ENCODE data around the gene MRGPRE. TPM values are rescaled to one million over a fixed set of nuclear protein-coding genes. Genes with fewer than 3 reads are reported as not detected.
"Not testable (repeated sequence)": the region's sequence is repeated elsewhere in the genome, so short reads cannot be mapped to it uniquely, and the experiment has no call there.

The MRGPRE gene
- total RNA-seq (1 to 10 TPM in 2 of 7 donors, under 1 TPM in 2, not detected in 3; 0.41 to 1.9 (median 1.2) TPM), polyA plus RNA-seq (not detected)
- long read RNA-seq, donor 1 = 0 reads
- long read RNA-seq, donor 2 = 0 reads

- TF ChIP-seq CTCF (IDR thresholded peaks at IDR 0.05 in 8 of 11, conservative IDR thresholded peaks at IDR 0.05 in 3 of 11) (no peak), POLR2AphosphoS5 (IDR thresholded peaks at IDR 0.05) (no peak), POLR2A (IDR thresholded peaks at IDR 0.05) (no peak)
- H3K4me1 ChIP-seq = peaks cover 0 to 3% (median 0%) of the 10 kb centered on the region in 6 donors
- DNase-seq = peak; percentile 73
- H3K36me3 ChIP-seq = no peaks in the 10 kb centered on the region
- no peak within 1 kb of the TSS for H3K27ac ChIP-seq
- intact Hi-C loops (cut with DNase I; ENCODE audit: low total_unique reads) = no loop called here
- no peaks in the 10 kb centered on the region for H3K9me3 ChIP-seq
- 64 to 81% (median 72%) methylated on average over 24 to 39 of the region's 39 CpGs for WGBS, 5 donors
- H3K27me3 ChIP-seq (replicated peaks in 1 of 7) = peaks cover 0 to 53% (median 0%) of the 10 kb centered on the region in 7 donors
- H3K4me3 ChIP-seq = no peak within 1 kb of the TSS
Observed at GRCh38 chr11:3231851-3232744, at the start of gene MRGPRE. Gene MRGPRE, minus strand, starts transcription at chr11:3232417. Its CDS starts 3,618 bp downstream, at chr11:3228799.

DNA sequence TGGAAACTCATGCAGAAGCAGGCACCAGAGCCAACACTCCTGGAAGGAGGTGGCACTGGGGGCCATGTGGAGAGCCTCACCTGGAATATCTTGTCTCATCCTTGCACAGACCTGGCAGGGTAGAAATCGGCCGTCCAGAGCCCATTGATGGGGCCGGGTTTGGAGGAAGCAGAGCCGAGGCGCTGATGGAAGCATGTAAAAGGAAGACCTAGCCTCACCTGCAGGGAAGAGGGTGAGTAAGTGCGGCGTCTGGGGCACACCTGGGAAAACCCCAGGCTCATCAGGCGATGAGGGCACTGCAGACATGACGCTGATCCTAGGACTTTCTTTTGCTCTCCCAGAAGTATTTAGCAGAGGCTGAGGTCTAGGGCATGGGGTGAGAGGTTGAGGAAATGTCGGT lies 48.9 kb upstream of the MRGPRE start:
- 67 to 100% (median 96%) methylated on average over 1 to 6 of the region's 10 CpGs for WGBS, 5 donors
- peak; percentile 27 for DNase-seq
- H3K4me1 ChIP-seq; H3K4me3 ChIP-seq; H3K27ac ChIP-seq; intact Hi-C loops (cut with DNase I; ENCODE audit: low total_unique reads); H3K9me3 ChIP-seq; H3K27me3 ChIP-seq (replicated peaks in 1 of 7); H3K36me3 ChIP-seq: not testable (repeated sequence)

GRCh38 chr11:3280662-3281061 lies 48.4 kb upstream of the MRGPRE start:
- intact Hi-C loops (cut with DNase I; ENCODE audit: low total_unique reads); H3K9me3 ChIP-seq; H3K27me3 ChIP-seq (replicated peaks in 1 of 7); H3K4me1 ChIP-seq; DNase-seq; H3K36me3 ChIP-seq; H3K4me3 ChIP-seq; H3K27ac ChIP-seq: not testable (repeated sequence)
- WGBS, 5 donors = no CpG with 5 or more reads among the region's 10 CpGs

- intact Hi-C loops (cut with DNase I; ENCODE audit: low total_unique reads); H3K27me3 ChIP-seq (replicated peaks in 1 of 7); H3K36me3 ChIP-seq; DNase-seq; H3K9me3 ChIP-seq; H3K4me1 ChIP-seq; H3K27ac ChIP-seq; H3K4me3 ChIP-seq: not testable (repeated sequence)
- WGBS, 5 donors = 61% methylated on average over 2 of the region's 4 CpGs; no CpG with 5 or more reads in 4 of the 5 donors
Observed at GRCh38 chr11:3278922-3279321, 46.7 kb upstream of the MRGPRE start.

- 77 to 88% (median 80%) methylated on average over 1 to 4 of the region's 8 CpGs; no CpG with 5 or more reads in 1 of the 5 donors for WGBS, 5 donors
- H3K36me3 ChIP-seq; H3K4me3 ChIP-seq; H3K27ac ChIP-seq; H3K27me3 ChIP-seq (replicated peaks in 1 of 7); DNase-seq; H3K4me1 ChIP-seq; intact Hi-C loops (cut with DNase I; ENCODE audit: low total_unique reads); H3K9me3 ChIP-seq: not testable (repeated sequence)
Observed at GRCh38 chr11:3273629-3274028, 41.4 kb upstream of the MRGPRE start.

GRCh38 chr11:3262548-3262947 lies 30.3 kb upstream of the MRGPRE start:
- DNase-seq; H3K27me3 ChIP-seq (replicated peaks in 1 of 7); intact Hi-C loops (cut with DNase I; ENCODE audit: low total_unique reads); H3K4me3 ChIP-seq; H3K27ac ChIP-seq; H3K36me3 ChIP-seq; H3K9me3 ChIP-seq; H3K4me1 ChIP-seq: not testable (repeated sequence)
- WGBS, 5 donors = 19 to 79% (median 39%) methylated on average over 2 to 6 of the region's 7 CpGs

DNA sequence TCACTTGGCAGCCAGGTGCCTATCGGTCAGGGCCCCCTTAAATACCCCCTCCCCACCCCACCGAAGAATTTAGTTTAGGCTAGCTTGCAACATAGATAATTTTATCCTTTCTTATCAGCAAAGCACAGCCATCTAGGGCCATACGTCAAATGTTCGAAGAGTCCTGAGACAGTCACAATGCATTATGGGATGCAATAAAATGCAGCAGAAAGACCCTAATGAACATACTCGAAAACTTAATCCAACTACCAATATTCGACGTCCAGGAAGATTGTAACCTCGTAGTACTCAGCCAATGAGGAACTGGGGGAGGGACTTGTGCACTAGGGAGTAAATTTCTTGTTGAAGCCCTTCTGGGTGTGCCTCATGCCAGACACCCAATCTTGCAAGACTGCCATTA lies 29.6 kb upstream of the MRGPRE start:
- WGBS, 5 donors = 52 to 76% (median 68%) methylated on average over 4 to 7 of the region's 8 CpGs
- H3K27me3 ChIP-seq (replicated peaks in 1 of 7); H3K4me1 ChIP-seq; DNase-seq; H3K9me3 ChIP-seq; intact Hi-C loops (cut with DNase I; ENCODE audit: low total_unique reads); H3K4me3 ChIP-seq; H3K36me3 ChIP-seq; H3K27ac ChIP-seq: not testable (repeated sequence)

DNA sequence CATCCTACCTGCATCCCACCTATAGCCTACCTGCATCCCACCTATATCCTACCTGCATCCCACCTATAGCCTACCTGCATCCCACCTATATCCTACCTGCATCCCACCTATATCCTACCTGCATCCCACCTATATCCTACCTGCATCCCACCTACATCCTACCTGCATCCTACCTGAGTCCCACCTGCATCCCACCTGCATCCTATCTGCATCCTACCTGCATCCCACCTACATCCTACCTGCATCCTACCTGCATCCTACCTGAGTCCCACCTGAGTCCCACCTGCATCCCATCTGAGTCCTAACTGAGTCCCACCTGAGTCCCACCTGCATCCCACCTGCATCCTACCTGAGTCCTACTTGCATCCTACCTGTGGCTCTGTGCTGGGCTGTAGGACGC lies 25.3 kb upstream of the MRGPRE start:
- 57 to 94% (median 73%) methylated on average over 1 of the region's 1 CpG for WGBS, 5 donors
- intact Hi-C loops (cut with DNase I; ENCODE audit: low total_unique reads) = not testable (repeated sequence)

DNA sequence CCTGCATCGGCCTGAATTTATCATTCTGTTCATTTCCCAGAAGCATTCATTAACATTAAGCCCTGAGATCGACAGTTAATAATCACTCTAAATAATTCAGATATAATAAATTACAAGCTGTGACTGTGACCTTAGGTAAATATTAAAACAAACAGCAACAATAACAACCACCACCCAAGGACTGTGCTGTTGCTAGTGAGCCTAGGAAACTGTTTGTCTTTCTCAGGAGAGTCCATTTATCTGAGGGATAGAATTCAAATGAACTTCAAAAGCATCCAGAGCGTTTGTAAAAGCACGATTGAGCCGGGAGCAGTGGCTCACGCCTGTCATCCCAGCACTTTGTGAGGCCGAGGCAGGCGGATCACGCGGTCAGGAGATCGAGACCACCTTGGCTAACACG lies 23.0 kb upstream of the MRGPRE start:
- intact Hi-C loops (cut with DNase I; ENCODE audit: low total_unique reads); DNase-seq; H3K36me3 ChIP-seq; H3K9me3 ChIP-seq; H3K27me3 ChIP-seq (replicated peaks in 1 of 7); H3K4me1 ChIP-seq; H3K27ac ChIP-seq; H3K4me3 ChIP-seq: not testable (repeated sequence)
- 90 to 97% (median 94%) methylated on average over 2 to 6 of the region's 12 CpGs; no CpG with 5 or more reads in 1 of the 5 donors for WGBS, 5 donors

More for the DNA sequence above, 25.3 kb upstream of the MRGPRE start:
- not testable (repeated sequence) for H3K4me1 ChIP-seq; H3K9me3 ChIP-seq; H3K36me3 ChIP-seq; DNase-seq; H3K27me3 ChIP-seq (replicated peaks in 1 of 7); H3K4me3 ChIP-seq; H3K27ac ChIP-seq

- H3K27ac ChIP-seq; H3K36me3 ChIP-seq; H3K4me1 ChIP-seq; intact Hi-C loops (cut with DNase I; ENCODE audit: low total_unique reads); H3K9me3 ChIP-seq; H3K27me3 ChIP-seq (replicated peaks in 1 of 7); DNase-seq; H3K4me3 ChIP-seq: not testable (repeated sequence)
- no CpG with 5 or more reads among the region's 14 CpGs for WGBS, 5 donors
Observed at GRCh38 chr11:3254773-3255172, 22.6 kb upstream of the MRGPRE start.

Data from spleen (tissue), 13 donors.